OCI-LY1 (cell line): ENCODE measurements around the gene SLC27A2.

ENCODE experiments used
- H2AFZ ChIP-seq: fragments of 200-600 bp; sonication (generic), shearing (Covaris generic); 2 replicates; pipeline ENCODE4 v1.6.0; 2014; ENCODE audit warnings: antibody characterized with exemption, mild to moderate bottlenecking, low read length
- H3F3A ChIP-seq: fragments of 200-600 bp; sonication (generic), shearing (Covaris generic); 2 replicates; pipeline ENCODE4 v1.6.0; 2014; ENCODE audit warnings: mild to moderate bottlenecking, antibody characterized with exemption, low read length, moderate library complexity; ENCODE audit not compliant: insufficient read depth
- H3K27ac ChIP-seq: fragments of 200-600 bp; sonication (generic); 2 replicates; pipeline ENCODE4 v1.5.1; 2014; ENCODE audit warnings: low read length, mixed run types, mild to moderate bottlenecking, low read depth; ENCODE audit not compliant: poor library complexity, severe bottlenecking
- H3K27me3 ChIP-seq: fragments of 200-600 bp; sonication (generic); 2 replicates; pipeline ENCODE4 v1.6.0; 2014; ENCODE audit warnings: antibody characterized with exemption, mild to moderate bottlenecking, low read length, moderate library complexity; ENCODE audit not compliant: insufficient read depth
- H3K36me3 ChIP-seq: fragments of 200-600 bp; sonication (generic); 2 replicates; pipeline ENCODE4 v1.6.1; 2014; ENCODE audit warnings: mild to moderate bottlenecking, antibody characterized with exemption, low read length, moderate library complexity, mixed read lengths; ENCODE audit not compliant: insufficient read depth
- H3K4me1 ChIP-seq: fragments of 200-600 bp; sonication (generic); 2 replicates; pipeline ENCODE4 v1.5.1; 2014; ENCODE audit warnings: mild to moderate bottlenecking, low read length, moderate library complexity; ENCODE audit not compliant: insufficient read depth, severe bottlenecking
- H3K4me2 ChIP-seq: fragments of 200-600 bp; sonication (generic), shearing (Covaris generic); 2 replicates; pipeline ENCODE4 v1.6.1; 2014; ENCODE audit warnings: low read length
- H3K4me3 ChIP-seq: fragments of 200-600 bp; sonication (generic); 2 replicates; pipeline ENCODE4 v1.5.1; 2014; ENCODE audit warnings: low read length, low read depth, mild to moderate bottlenecking, mixed read lengths; ENCODE audit not compliant: poor library complexity, severe bottlenecking
- H3K79me2 ChIP-seq: fragments of 200-600 bp; shearing (Covaris generic); 2 replicates; pipeline ENCODE4 v1.6.1; 2016; ENCODE audit warnings: mixed run types, low read length, mixed read lengths; ENCODE audit not compliant: insufficient read depth
- H3K9ac ChIP-seq: fragments of 200-600 bp; sonication (generic), shearing (Covaris generic); 2 replicates; pipeline ENCODE4 v1.6.1; 2014; ENCODE audit warnings: mild to moderate bottlenecking, low read length, mixed read lengths
- H3K9me2 ChIP-seq: fragments of 200-600 bp; sonication (generic), shearing (Covaris generic); 2 replicates; pipeline ENCODE4 v1.6.1; 2014; ENCODE audit warnings: low read depth, mild to moderate bottlenecking, low read length, mixed read lengths
- H3K9me3 ChIP-seq: fragments of 200-600 bp; shearing (Covaris generic); 2 replicates; pipeline ENCODE4 v1.6.1; 2014; ENCODE audit warnings: low read length, mixed read lengths
- H4K20me1 ChIP-seq: fragments of 200-600 bp; sonication (generic), shearing (Covaris generic); 2 replicates; pipeline ENCODE4 v1.6.0; 2016; ENCODE audit warnings: mild to moderate bottlenecking, low read length; ENCODE audit not compliant: insufficient read depth
- CTCF ChIP-seq: fragments of 200-600 bp; sonication (generic), shearing (Covaris generic); IDR thresholded peaks from 2 replicates; pipeline ENCODE4 v1.5.1; 2017; ENCODE audit warnings: mild to moderate bottlenecking, antibody characterized with exemption, low read length, moderate library complexity, mixed read lengths
- EZH2 ChIP-seq: fragments of 200-600 bp; sonication (generic), shearing (Covaris generic); IDR thresholded peaks from 2 replicates; pipeline ENCODE4 v1.8.0; 2017; ENCODE audit warnings: borderline replicate concordance, mixed run types, mild to moderate bottlenecking, antibody characterized with exemption, low read length, moderate library complexity, mixed read lengths

Gene SLC27A2

GRCh38 chr15:50250760-50251394 lies 68.9 kb downstream of the SLC27A2 start:
- Histone ChIP-seq H3K36me3 (no peaks in the 10 kb centered on the region), H3F3A (no peaks in the 10 kb centered on the region), H3K27me3 (no peaks in the 10 kb centered on the region), H3K4me2 (no peak overlapping the region), H3K4me1 (no peaks in the 10 kb centered on the region), H3K9ac (no peak overlapping the region), H3K27ac (no peak overlapping the region), H3K79me2 (no peaks in the 10 kb centered on the region), H3K9me2 (no peaks in the 10 kb centered on the region), H3K9me3 (no peaks in the 10 kb centered on the region), H4K20me1 (no peaks in the 10 kb centered on the region), H3K4me3 (no peak overlapping the region), H2AFZ (no peak overlapping the region)
- no peak for TF ChIP-seq EZH2
- TF ChIP-seq CTCF = no peak

DNA sequence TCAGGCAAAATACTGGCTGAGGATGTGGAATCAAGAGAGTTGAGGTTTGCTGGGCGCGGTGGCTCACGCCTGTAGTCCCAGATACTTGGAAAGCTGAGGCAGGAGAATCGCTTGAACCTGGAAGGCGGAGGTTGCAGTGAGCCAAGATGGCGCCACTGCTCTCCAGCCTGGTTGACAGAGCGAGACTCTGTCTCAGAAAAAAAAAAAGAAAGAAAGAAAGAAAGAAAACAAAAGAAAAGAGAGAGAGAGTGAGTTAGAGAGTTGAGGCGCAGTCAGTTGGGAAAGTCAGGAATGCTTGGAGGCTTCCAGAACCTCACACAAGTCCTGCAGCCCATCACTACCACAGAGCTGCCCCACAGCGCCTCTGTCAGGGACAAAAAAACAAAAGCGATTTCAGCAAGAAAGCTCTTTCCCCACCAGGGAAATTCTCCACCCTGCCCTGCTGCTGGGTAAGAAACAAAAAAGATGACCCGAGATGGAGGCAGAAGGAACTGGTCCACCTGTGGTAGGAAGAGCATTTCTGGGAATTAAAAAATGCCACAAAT lies 69.7 kb downstream of the SLC27A2 start:
- no peaks in the 10 kb centered on the region for H4K20me1 ChIP-seq
- no peaks in the 10 kb centered on the region for H3K79me2 ChIP-seq
- H3K4me2 ChIP-seq = no peak overlapping the region
- no peak overlapping the region for H3K9ac ChIP-seq
- TF ChIP-seq EZH2 (no peak), CTCF (no peak)
- H3K27me3 ChIP-seq = no peaks in the 10 kb centered on the region
- H3K4me3 ChIP-seq = no peak overlapping the region
- H2AFZ ChIP-seq = no peak overlapping the region
- no peak overlapping the region for H3K27ac ChIP-seq
- H3K9me3 ChIP-seq = no peaks in the 10 kb centered on the region
- no peaks in the 10 kb centered on the region for H3K36me3 ChIP-seq
- H3F3A ChIP-seq = no peaks in the 10 kb centered on the region
- H3K9me2 ChIP-seq = no peaks in the 10 kb centered on the region
- H3K4me1 ChIP-seq = no peaks in the 10 kb centered on the region

GRCh38 chr15:50252556-50252955 lies 70.6 kb downstream of the SLC27A2 start:
- TF ChIP-seq CTCF (no peak), EZH2 (no peak)
- Histone ChIP-seq H3K4me3 (no peak overlapping the region), H3K4me2 (no peak overlapping the region), H3K27ac (no peak overlapping the region), H3K27me3 (no peaks in the 10 kb centered on the region), H3K4me1 (no peaks in the 10 kb centered on the region), H4K20me1 (no peaks in the 10 kb centered on the region), H2AFZ (no peak overlapping the region), H3K36me3 (no peaks in the 10 kb centered on the region), H3F3A (no peaks in the 10 kb centered on the region), H3K9me3 (no peaks in the 10 kb centered on the region), H3K79me2 (no peaks in the 10 kb centered on the region), H3K9me2 (no peaks in the 10 kb centered on the region), H3K9ac (no peak overlapping the region)
